Parathyroid adenoma (tissue), 2 donors: Measurements from ENCODE around the gene TRIM71.

Experiments
- H2AFZ ChIP-seq: fragments of 300-600 bp; sonication (generic); one replicate; pipeline ENCODE4 v1.7.0; 2017; ENCODE audit warnings: antibody characterized with exemption, mild to moderate bottlenecking
- H3K27ac ChIP-seq: fragments of 300-600 bp; sonication (generic); one replicate; pipeline ENCODE4 v1.7.0; 2017
- H3K27me3 ChIP-seq: fragments of 300-600 bp; sonication (generic); one replicate; pipeline ENCODE4 v1.7.0; 2017; ENCODE audit warnings: low read length; ENCODE audit not compliant: control insufficient read depth, insufficient read depth
- H3K36me3 ChIP-seq: fragments of 300-600 bp; sonication (generic); one replicate; pipeline ENCODE4 v1.7.0; 2017; ENCODE audit warnings: low read length; ENCODE audit not compliant: control insufficient read depth, insufficient read depth
- H3K4me1 ChIP-seq: fragments of 300-600 bp; sonication (generic); one replicate; pipeline ENCODE4 v1.7.0; 2017; ENCODE audit warnings: control low read depth
- H3K4me2 ChIP-seq: fragments of 300-600 bp; sonication (generic); one replicate; pipeline ENCODE4 v1.7.0; 2017; ENCODE audit warnings: low read length
- H3K4me3 ChIP-seq: fragments of 300-600 bp; sonication (generic); one replicate; pipeline ENCODE4 v1.7.0; 2017; ENCODE audit warnings: low read depth, low read length
- H3K79me2 ChIP-seq: fragments of 300-600 bp; sonication (generic); one replicate; pipeline ENCODE4 v1.7.0; 2017; ENCODE audit warnings: control low read depth
- H3K9ac ChIP-seq: fragments of 300-600 bp; sonication (generic); one replicate; pipeline ENCODE4 v1.7.0; 2017; ENCODE audit warnings: mild to moderate bottlenecking
- H3K9me3 ChIP-seq: fragments of 300-600 bp; sonication (generic); one replicate; pipeline ENCODE4 v1.7.0; 2017; ENCODE audit warnings: low read length; ENCODE audit not compliant: control insufficient read depth
- TF ChIP-seq, protein P1 (sequence below): fragments of 300-600 bp; sonication (generic); IDR thresholded peaks from one replicate; pipeline ENCODE4 v1.7.0; 2017; ENCODE audit warnings: antibody characterized with exemption, mild to moderate bottlenecking
- donor health status: primary hyperparathyroidism.

TRIM71 gene

DNA sequence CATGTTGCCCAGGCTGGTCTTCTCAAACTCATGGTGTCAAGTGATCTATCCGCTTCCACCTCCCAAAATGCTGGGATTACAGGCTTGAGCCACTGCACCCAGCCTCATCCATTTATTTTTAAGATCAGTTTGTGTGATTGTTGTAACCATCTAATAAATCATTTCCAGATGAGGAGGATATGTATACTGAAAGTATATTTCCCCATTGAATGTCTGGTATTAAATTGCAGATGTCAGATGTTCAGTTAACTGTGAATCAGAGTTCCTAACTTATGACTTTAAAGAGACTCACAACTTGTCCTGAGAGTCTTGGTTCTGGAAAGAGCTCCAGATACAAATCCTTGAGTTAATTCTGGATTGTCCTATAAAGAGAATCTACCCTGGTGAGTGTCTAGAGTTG is 62.4 kb downstream of the TRIM71 start:
- Histone ChIP-seq H3K27ac (no peak overlapping the region), H3K4me1 (no peaks in the 10 kb centered on the region), H3K36me3 (no peaks in the 10 kb centered on the region), H3K9ac (no peak overlapping the region), H3K79me2 (no peaks in the 10 kb centered on the region), H3K4me2 (no peak overlapping the region), H2AFZ (no peak overlapping the region), H3K4me3 (no peak overlapping the region), H3K9me3 (no peaks in the 10 kb centered on the region), H3K27me3 (no peaks in the 10 kb centered on the region)
- TF ChIP-seq, protein P1, sequence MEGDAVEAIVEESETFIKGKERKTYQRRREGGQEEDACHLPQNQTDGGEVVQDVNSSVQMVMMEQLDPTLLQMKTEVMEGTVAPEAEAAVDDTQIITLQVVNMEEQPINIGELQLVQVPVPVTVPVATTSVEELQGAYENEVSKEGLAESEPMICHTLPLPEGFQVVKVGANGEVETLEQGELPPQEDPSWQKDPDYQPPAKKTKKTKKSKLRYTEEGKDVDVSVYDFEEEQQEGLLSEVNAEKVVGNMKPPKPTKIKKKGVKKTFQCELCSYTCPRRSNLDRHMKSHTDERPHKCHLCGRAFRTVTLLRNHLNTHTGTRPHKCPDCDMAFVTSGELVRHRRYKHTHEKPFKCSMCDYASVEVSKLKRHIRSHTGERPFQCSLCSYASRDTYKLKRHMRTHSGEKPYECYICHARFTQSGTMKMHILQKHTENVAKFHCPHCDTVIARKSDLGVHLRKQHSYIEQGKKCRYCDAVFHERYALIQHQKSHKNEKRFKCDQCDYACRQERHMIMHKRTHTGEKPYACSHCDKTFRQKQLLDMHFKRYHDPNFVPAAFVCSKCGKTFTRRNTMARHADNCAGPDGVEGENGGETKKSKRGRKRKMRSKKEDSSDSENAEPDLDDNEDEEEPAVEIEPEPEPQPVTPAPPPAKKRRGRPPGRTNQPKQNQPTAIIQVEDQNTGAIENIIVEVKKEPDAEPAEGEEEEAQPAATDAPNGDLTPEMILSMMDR, result no peak

- Histone ChIP-seq H3K9me3 (no peaks in the 10 kb centered on the region), H3K9ac (no peak overlapping the region)
Measured at GRCh38 chr3:32881624-32882023, 63.8 kb downstream of the TRIM71 start.

GRCh38 chr3:32882189-32882588 is 64.4 kb downstream of the TRIM71 start:
- TF ChIP-seq, protein P1, result no peak
- Histone ChIP-seq H3K4me3 (no peak overlapping the region), H3K27ac (no peak overlapping the region), H3K79me2 (no peaks in the 10 kb centered on the region), H2AFZ (no peak overlapping the region), H3K9me3 (no peaks in the 10 kb centered on the region), H3K27me3 (no peaks in the 10 kb centered on the region), H3K9ac (no peak overlapping the region), H3K4me2 (no peak overlapping the region), H3K4me1 (no peaks in the 10 kb centered on the region), H3K36me3 (no peaks in the 10 kb centered on the region)

More at GRCh38 chr3:32881624-32882023, 63.8 kb downstream of the TRIM71 start:
- Histone ChIP-seq H3K4me1 (no peaks in the 10 kb centered on the region), H3K4me3 (no peak overlapping the region), H3K4me2 (no peak overlapping the region), H3K79me2 (no peaks in the 10 kb centered on the region), H2AFZ (no peak overlapping the region), H3K27me3 (no peaks in the 10 kb centered on the region), H3K36me3 (no peaks in the 10 kb centered on the region), H3K27ac (no peak overlapping the region)
- TF ChIP-seq, protein P1, result no peak

DNA sequence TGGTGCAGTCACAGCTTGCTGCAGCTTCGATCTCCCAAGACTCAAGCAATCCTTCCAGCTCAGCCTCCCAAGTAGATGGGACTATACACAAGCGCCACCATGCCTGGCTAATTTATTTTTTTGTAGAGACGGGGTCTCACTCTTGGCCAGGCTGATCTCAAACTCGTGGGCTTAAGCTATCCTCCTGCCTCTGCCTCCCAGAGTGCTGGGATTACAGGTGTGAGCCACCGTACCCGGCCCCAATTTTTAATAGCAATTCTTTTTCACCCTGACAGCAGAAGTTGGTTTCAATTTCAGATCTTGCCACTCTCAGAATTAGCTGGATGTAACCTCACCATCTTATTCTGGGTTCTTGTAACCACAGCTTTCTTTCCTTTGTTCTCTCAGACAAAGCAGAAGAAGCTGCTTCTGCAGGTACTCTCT is 64.8 kb downstream of the TRIM71 start:
- no peaks in the 10 kb centered on the region for H3K9me3 ChIP-seq
- H2AFZ ChIP-seq, result no peak overlapping the region
- H3K4me1 ChIP-seq, result no peaks in the 10 kb centered on the region

GRCh38 chr3:32883817-32884216 is 66.0 kb downstream of the TRIM71 start:
- Histone ChIP-seq H3K9ac (no peak overlapping the region), H3K36me3 (no peaks in the 10 kb centered on the region), H3K27me3 (no peaks in the 10 kb centered on the region), H3K79me2 (no peaks in the 10 kb centered on the region), H3K4me3 (no peak overlapping the region), H2AFZ (no peak overlapping the region), H3K4me1 (no peaks in the 10 kb centered on the region), H3K27ac (no peak overlapping the region), H3K4me2 (no peak overlapping the region), H3K9me3 (no peaks in the 10 kb centered on the region)
- TF ChIP-seq, protein P1, result no peak

More for the DNA sequence above, 64.8 kb downstream of the TRIM71 start:
- no peak overlapping the region for H3K4me3 ChIP-seq
- no peaks in the 10 kb centered on the region for H3K36me3 ChIP-seq
- H3K9ac ChIP-seq, result no peak overlapping the region
- H3K27me3 ChIP-seq, result no peaks in the 10 kb centered on the region
- H3K4me2 ChIP-seq, result no peak overlapping the region
- no peaks in the 10 kb centered on the region for H3K79me2 ChIP-seq
- TF ChIP-seq, protein P1, result no peak
- no peak overlapping the region for H3K27ac ChIP-seq
